Prostate gland (tissue), 2 donors: ENCODE data around the gene ZNF324. TPM values are rescaled to one million over a fixed set of nuclear protein-coding genes. Genes with fewer than 3 reads are reported as not detected.

Experiments used
- DNase-seq: peaks from one replicate; pipeline ENCODE4 v3.0.0-alpha.2; 2019; ENCODE audit warnings: low spot score
- H3K27ac ChIP-seq, 2 donors: fragments of 200-600 bp; sonication (generic); 2 replicates each; pipeline ENCODE4 v1.5.1; 2017 to 2019
- H3K27me3 ChIP-seq: fragments of 200-600 bp; sonication (generic); replicated peaks from 2 replicates; pipeline ENCODE4 v1.5.1; 2019; ENCODE audit not compliant: insufficient read depth
- H3K36me3 ChIP-seq, 2 donors: fragments of 200-600 bp; sonication (generic); 1 replicate in 1 of 2; 2 replicates in 1 of 2; pipeline versions ENCODE4 v1.5.1 to v1.8.1; 2017 to 2019
- H3K4me1 ChIP-seq: fragments of 200-600 bp; sonication (generic); replicated peaks from 2 replicates; pipeline ENCODE4 v1.5.1; 2019
- H3K4me3 ChIP-seq, 2 donors: fragments of 200-600 bp; sonication (generic); 2 replicates each; pipeline ENCODE4 v1.5.1; 2017 to 2019
- H3K9me3 ChIP-seq: fragments of 200-600 bp; sonication (generic); 2 replicates; pipeline ENCODE4 v1.5.1; 2017
- POLR2A ChIP-seq: fragments of 450-650 bp; IDR thresholded peaks from one replicate; pipeline ENCODE4 v1.6.1; 2016; ENCODE audit warnings: antibody characterized with exemption, mild to moderate bottlenecking
- POLR2AphosphoS5 ChIP-seq: sonication (generic); formaldehyde crosslinking; IDR thresholded peaks from one replicate; pipeline ENCODE4 v1.6.1; 2017; ENCODE audit warnings: antibody characterized with exemption
- WGBS: methylation state at CpG from one replicate; pipeline ENCODE4 v1.1.5; 2018; 5-methylcytosine and 5-hydroxymethylcytosine counted together
- intact Hi-C: fragments of 100-400 bp; cut with DNase I; formaldehyde crosslinking; loops from one replicate; pipeline ENCODE4 v1.14.2; 2022
- total RNA-seq, 2 donors: library from RNA; depleted of rRNA; stranded (reverse); fragments of >200 nt; gene quantifications; one replicate each; pipeline ENCODE4 v1.1.0, GENCODE V29; 2016
- TF ChIP-seq, protein P1 (sequence below), 4 experiments: fragments of 200-600 bp in 2 of 4; fragments of 450-650 bp in 2 of 4; sonication (generic) in 2 of 4; IDR thresholded peaks; 1 replicate in 3 of 4; 2 replicates in 1 of 4; pipeline ENCODE4 v1.5.1; 2016 to 2019; ENCODE audit warnings: antibody characterized with exemption in 4 of 4, mild to moderate bottlenecking in 2 of 4, moderate library complexity in 2 of 4

Gene ZNF324
- total RNA-seq, 2 donors from 2014 or later, result 22.9 to 27.1 TPM

DNA sequence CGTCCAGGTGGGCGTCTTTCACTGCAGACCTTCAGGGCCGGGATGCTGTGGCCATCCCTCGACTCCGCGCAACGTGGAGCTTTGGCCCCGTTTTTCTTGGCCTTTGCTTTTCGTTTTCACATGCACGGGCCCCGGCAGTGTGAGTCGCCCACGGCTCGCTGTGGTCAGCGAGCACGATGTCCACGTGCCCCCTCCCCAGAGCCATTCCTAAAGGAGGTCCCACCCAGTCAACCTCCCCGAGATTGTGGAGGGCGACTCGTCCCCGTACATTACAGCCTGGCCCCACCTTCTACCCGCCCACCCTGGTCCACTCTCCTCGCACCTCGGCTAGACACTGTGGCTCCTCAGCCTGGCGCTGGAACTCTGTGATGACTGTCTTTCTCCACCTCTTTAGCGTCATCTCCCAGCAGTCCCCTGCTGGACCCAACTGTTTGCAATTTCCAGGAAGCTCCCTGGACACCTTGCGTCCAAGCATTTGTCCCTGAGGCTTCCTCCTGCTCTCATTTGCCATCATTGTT lies 9.7 kb downstream of the ZNF324 start:
- H3K4me3 ChIP-seq, result peak overlapping the region; percentile 52 to 58
- peak overlapping the region; percentile 85 to 86 for H3K27ac ChIP-seq
- intact Hi-C loops, result no loop called here
- H3K9me3 ChIP-seq, result no peaks in the 10 kb centered on the region
- TF ChIP-seq POLR2A (no peak), POLR2AphosphoS5 (no peak)
- TF ChIP-seq, protein P1, sequence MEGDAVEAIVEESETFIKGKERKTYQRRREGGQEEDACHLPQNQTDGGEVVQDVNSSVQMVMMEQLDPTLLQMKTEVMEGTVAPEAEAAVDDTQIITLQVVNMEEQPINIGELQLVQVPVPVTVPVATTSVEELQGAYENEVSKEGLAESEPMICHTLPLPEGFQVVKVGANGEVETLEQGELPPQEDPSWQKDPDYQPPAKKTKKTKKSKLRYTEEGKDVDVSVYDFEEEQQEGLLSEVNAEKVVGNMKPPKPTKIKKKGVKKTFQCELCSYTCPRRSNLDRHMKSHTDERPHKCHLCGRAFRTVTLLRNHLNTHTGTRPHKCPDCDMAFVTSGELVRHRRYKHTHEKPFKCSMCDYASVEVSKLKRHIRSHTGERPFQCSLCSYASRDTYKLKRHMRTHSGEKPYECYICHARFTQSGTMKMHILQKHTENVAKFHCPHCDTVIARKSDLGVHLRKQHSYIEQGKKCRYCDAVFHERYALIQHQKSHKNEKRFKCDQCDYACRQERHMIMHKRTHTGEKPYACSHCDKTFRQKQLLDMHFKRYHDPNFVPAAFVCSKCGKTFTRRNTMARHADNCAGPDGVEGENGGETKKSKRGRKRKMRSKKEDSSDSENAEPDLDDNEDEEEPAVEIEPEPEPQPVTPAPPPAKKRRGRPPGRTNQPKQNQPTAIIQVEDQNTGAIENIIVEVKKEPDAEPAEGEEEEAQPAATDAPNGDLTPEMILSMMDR (IDR thresholded peaks at IDR 0.05), result no peak
- no peaks in the 10 kb centered on the region for H3K36me3 ChIP-seq
- peaks cover 11% of the 10 kb centered on the region for H3K4me1 ChIP-seq
- H3K27me3 ChIP-seq, result no peaks in the 10 kb centered on the region
- no peak for DNase-seq
- WGBS, result 1% methylated on average over 27 of the region's 27 CpGs

DNA sequence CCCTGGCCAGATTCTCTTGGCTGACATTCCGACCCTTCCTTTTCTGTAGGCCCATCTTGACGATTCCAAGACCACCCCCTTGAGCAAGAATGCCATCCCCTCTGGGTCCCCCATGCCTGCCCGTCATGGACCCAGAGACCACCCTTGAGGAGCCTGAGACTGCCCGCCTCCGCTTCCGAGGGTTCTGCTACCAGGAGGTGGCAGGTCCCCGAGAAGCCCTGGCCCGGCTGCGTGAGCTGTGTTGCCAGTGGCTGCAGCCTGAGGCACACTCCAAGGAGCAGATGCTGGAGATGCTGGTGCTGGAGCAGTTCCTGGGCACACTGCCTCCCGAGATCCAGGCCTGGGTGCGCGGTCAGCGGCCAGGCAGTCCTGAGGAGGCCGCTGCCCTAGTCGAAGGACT lies 10.2 kb downstream of the ZNF324 start:
- Histone ChIP-seq H3K36me3 (no peaks in the 10 kb centered on the region), H3K27me3 (no peaks in the 10 kb centered on the region), H3K4me3 (peak overlapping the region in 1 of 2 donors; percentile 58), H3K27ac (peak overlapping the region; percentile 85 to 86), H3K4me1 (peaks cover 11% of the 10 kb centered on the region), H3K9me3 (no peaks in the 10 kb centered on the region)
- WGBS, result 86% methylated on average over 15 of the region's 15 CpGs
- intact Hi-C loops, result no loop called here
- TF ChIP-seq POLR2A (no peak), POLR2AphosphoS5 (no peak)
- TF ChIP-seq, protein P1 (IDR thresholded peaks at IDR 0.05), result no peak
- DNase-seq, result no peak

DNA sequence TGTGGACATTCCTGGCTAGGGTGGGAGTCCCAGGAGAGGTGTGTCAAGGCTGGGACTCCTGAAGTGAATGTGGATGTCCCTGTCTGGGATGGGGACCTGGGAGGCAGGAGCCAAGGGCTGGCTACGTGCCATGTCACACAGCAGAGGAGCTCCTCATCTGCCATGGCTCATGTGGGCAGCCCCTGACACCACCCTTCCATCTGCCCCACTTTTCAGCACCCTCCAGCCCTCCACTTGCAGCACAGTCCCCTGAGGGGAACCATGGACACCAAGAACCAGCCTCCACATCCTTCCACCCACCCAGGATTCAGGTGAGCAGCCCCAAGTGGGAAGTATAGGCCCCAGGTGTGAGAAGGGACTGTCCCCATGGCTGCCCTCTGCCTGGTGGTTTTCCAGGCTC lies 11.0 kb downstream of the ZNF324 start:
- no peak overlapping the region for H3K27ac ChIP-seq
- no peak overlapping the region for H3K4me3 ChIP-seq
- no peaks in the 10 kb centered on the region for H3K9me3 ChIP-seq
- no peak for DNase-seq
- WGBS, result 86% methylated on average over 1 of the region's 1 CpG
- no peak for TF ChIP-seq POLR2A
- TF ChIP-seq POLR2AphosphoS5, result no peak
- TF ChIP-seq, protein P1 (IDR thresholded peaks at IDR 0.05), result no peak
- no peaks in the 10 kb centered on the region for H3K36me3 ChIP-seq
- peaks cover 11% of the 10 kb centered on the region for H3K4me1 ChIP-seq
- intact Hi-C loops, result no loop called here
- H3K27me3 ChIP-seq, result no peaks in the 10 kb centered on the region

DNA sequence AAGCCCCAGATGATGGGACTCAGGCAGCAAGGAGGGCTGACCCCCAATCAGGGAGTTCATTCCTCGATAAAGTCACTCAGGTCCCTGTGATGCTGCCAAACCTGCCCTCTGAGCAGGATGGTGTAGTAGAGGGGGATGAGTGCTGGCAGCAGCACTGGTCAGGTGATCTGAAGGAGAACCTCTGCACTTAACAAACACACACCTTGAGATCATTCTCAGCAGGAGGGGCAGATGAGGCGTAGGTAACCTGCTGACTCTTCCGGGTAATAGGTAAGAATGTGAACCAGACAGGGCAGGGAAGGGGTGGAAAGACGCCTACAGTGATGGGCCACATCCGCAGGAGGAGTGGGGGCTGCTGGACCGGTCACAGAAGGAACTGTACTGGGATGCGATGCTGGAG lies 12.4 kb downstream of the ZNF324 start:
- Histone ChIP-seq H3K4me3 (no peak overlapping the region), H3K9me3 (no peaks in the 10 kb centered on the region), H3K27ac (no peak overlapping the region), H3K36me3 (no peaks in the 10 kb centered on the region), H3K4me1 (peaks cover 11% of the 10 kb centered on the region), H3K27me3 (no peaks in the 10 kb centered on the region)
- DNase-seq, result no peak
- intact Hi-C loops, result no loop called here
- TF ChIP-seq, protein P1 (IDR thresholded peaks at IDR 0.05), result no peak
- TF ChIP-seq POLR2AphosphoS5 (no peak), POLR2A (no peak)
- 74% methylated on average over 7 of the region's 7 CpGs for WGBS

DNA sequence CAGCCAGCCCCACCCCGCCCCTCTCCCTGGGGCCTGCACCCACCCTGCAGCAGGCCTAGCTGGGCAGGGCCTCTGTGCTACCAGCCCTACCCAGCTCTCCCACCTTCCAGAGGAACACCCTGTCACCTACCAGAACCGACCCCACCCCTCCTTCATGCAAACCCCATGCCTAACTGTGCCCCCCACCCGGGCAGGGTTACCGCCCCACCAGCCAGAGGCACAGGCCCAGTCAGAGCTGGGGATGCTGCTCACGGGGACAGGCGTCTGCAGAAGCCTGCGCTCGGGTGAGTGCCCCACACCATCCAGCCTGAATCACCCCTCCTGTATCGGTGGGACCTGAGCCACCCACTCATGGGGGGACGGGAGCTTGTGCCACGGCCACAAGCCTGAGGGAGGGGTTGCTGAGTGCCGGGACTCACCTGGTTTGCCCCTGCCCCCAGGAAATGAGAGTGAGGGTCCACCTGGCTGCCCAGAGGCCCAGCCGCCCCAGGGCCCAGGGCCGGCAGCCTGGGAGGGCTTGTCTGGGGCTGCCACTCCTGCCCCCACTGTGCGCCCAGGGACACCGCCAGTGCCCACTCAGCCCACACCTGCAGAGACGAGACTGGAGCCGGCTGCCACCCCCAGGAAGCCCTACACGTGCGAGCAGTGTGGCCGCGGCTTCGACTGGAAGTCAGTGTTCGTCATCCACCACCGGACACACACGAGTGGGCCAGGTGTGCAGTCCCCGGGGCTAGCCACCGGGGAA lies 13.0 kb downstream of the ZNF324 start:
- no peaks in the 10 kb centered on the region for H3K36me3 ChIP-seq
- intact Hi-C loops, result no loop called here
- H3K4me1 ChIP-seq, result peaks cover 11% of the 10 kb centered on the region
- no peak overlapping the region for H3K4me3 ChIP-seq
- TF ChIP-seq POLR2AphosphoS5, result no peak
- TF ChIP-seq, protein P1 (IDR thresholded peaks at IDR 0.05), result no peak
- no peak for TF ChIP-seq POLR2A
- no peak for DNase-seq
- H3K27ac ChIP-seq, result no peak overlapping the region
- H3K9me3 ChIP-seq, result no peaks in the 10 kb centered on the region
- whole genome bisulfite sequencing, result 90% methylated on average over 24 of the region's 28 CpGs
- no peaks in the 10 kb centered on the region for H3K27me3 ChIP-seq
